Measurements from ENCODE around the gene RPSA.
"Not testable (repeated sequence)": the region's sequence is repeated elsewhere in the genome, so short reads cannot be mapped to it uniquely, and the experiment has no call there.

The RPSA gene

DNA sequence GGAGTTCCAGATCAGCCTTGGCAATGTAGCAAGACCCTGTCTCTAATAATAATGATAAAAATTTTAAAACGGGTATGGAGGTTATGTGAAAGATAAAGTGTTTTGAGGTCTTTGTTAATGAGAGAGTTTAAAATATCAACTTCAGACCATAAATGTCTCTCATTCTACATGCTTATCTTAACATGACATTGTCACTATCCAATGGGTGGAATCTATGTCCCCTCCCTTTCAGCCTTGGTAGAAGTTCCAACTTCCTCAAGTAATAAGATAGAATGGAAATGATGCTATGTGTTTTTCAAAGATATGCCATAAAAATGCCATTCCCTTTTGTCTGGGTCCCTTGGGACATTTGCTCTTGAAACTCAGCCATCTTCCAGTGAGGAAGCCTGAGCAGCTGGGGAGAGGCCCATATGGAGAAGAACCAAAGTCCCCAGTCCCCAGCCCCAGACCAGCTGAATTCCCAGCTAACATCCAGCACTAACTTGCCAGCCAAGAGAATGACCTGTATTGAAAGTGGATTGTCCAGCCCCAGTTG lies 17.0 kb downstream of the RPSA start:
- no peak for DNase-seq

DNA sequence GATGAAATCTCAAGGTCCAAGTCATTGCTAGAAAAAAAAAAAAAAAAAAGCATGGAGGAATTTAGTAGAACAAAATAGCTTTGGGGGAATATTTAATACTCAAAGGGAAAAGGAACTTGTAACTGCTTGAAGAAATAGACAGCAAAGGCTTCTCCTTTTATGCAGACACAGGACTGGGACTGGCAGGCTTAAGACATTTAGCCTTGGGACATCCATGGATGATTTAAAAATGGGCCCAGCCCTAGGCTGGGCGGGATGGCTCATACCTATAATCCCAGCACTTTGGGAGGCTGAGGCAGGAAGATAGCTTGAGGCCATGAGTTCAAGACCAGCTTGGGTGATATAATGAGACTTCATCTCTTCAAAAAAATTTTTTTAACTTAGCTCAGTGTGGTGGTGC lies 19.8 kb downstream of the RPSA start:
- no peak for DNase-seq

GRCh38 chr3:39427506-39427905 lies 21.0 kb downstream of the RPSA start:
- no peak for DNase-seq

DNA sequence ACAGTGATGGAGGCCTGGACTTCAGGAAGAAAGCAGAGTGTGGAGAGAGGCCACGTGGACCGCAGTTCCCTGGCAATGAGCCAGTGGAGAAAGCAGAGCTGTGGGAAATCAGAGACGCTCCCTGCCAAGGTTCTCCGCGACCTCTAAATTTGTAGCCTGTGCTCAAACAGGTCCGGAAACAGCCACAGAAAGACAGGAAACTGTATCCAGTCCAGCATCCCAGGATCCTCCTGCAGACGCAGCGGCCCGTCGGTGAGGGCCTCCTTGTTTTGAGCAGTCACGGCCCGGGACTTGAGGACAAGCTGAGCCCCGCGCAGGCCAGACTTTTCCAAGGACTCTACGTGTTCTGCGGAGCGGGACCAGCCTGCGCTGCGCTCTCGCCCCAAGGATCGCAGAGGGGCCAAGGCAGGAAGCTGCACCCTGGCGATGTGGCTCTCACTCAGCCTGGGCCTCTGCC lies 22.3 kb downstream of the RPSA start:
- DNase-seq = no peak

GRCh38 chr3:39429466-39429865 lies 22.9 kb downstream of the RPSA start:
- no peak for DNase-seq

DNA sequence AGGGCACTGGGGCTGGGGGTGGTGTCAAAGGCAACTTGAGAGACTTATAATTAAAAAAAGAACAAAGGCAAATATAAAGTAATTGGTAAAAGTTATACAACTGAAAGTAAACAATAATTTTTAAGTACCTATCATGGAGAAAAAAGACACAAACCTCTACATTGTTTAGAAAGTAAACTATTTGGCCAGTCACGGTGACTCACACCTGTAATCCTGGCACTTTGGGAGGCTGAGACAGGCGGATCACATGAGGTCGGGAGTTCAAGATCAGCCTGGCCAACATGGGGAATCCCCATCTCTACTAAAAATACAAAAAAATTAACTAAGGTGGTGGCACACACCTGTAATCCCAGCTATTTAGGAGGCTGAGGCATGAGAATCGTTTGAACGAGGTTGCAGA lies 25.8 kb downstream of the RPSA start:
- no peak for DNase-seq

- no peak for DNase-seq
Measured at GRCh38 chr3:39433642-39434041, 27.1 kb downstream of the RPSA start.

GRCh38 chr3:39434574-39434973 lies 28.1 kb downstream of the RPSA start:
- DNase-seq = no peak

GRCh38 chr3:39435006-39435748 lies 28.7 kb downstream of the RPSA start:
- DNase-seq = no peak

DNA sequence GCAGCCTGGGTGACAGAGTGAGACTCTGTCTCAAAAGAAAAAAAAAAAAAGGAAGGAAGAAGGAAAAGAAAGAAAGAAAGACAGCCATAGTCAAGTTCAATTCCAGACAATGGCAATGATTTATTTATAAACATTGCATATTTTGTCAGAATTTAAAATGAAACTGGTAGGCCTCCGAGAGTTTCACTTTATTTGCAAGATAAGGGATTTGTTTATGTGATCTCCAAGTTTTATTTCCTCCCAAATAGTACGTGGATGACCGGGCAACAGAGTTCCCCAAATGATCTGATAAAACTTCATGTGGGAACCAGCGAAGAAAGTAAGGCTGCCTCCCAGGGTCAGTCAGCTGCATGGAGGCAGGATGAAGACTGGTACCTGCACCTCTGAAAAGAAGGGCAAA lies 32.4 kb downstream of the RPSA start:
- DNase-seq = no peak

DNA sequence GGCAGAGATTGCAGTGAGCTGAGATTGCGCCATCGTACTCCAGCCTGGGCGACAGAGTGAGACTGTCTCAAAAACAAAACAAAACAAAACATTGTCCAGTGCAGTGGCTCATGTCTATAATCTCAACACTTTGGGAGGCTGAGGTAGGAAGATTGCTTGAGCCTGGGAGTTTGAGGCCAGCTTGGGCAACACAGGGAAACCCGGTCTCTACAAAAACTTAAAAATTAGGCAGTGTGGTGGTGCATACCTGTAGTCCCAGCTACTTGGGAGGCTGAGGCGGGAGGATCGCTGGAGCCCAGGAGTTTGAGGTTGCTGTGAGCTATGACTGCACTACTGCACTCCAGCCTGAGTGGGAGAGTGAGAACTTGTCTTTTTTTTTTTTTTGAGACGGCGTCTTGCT lies 33.8 kb downstream of the RPSA start:
- DNase-seq = no peak

- DNase-seq = no peak
Measured at GRCh38 chr3:39443530-39443929, 37.0 kb downstream of the RPSA start.

DNA sequence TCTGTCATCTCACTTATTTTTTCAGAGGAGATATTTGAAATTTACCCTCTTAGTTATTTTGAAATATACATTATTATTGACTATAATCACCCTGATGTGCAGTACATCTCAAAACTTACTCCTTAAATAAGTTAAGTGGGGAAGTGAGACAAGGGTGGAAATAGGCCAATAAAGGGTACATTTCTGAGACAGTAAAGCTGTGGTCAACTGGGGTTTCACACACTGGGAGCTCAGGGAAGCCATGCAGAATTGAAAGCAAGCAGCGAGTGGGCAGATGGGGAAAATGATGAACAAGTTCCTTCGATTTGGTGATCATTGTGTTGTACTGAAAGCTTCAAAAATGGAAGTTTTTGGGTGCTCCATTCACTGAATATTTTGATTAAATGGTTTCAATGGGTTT lies 39.4 kb downstream of the RPSA start:
- DNase-seq = no peak

DNA sequence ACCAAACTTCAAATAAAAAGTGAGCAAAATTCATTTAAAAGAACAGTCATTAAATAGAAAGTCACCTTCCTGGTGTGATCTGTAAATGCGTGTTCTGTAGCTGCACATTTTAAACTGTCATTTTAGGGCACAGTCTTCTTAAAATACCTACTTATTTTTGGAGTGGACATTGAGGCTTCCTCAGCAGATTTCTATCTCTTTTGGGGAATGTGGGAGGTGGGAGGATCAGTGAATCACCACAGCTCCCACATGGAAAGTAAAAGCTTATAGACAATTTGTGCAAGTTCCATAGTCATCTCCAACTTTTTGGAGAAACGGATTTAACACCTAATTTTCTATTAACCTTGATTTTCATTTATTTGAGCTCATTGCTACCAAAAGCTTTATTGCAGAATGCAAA lies 39.9 kb downstream of the RPSA start:
- no peak for DNase-seq

GRCh38 chr3:39447637-39448483 lies 41.3 kb downstream of the RPSA start:
- peak; percentile 32 for DNase-seq

- no peak for DNase-seq
Measured at GRCh38 chr3:39448506-39449233, 42.1 kb downstream of the RPSA start.

GRCh38 chr3:39449796-39450195 lies 43.3 kb downstream of the RPSA start:
- DNase-seq = no peak

GRCh38 chr3:39453134-39453533 lies 46.6 kb downstream of the RPSA start:
- DNase-seq = no peak

DNA sequence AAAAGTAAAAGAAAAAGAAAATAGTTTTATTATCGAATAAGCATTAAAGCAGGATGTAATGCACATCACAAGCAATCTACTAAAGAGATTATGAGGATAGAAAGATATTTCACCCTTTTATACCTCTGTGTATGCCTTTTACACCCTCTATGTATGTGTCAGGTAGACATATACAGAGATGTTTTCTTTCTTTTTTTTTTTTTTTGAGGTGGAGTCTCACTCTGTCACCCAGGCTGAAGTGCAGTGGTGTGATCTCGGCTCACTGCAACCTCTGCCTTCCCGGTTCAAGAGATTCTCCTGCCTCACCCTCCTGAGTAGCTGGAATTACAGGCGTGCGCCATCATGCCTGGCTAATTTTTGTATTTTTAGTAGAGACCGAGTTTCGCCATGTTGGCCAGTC lies 47.4 kb downstream of the RPSA start:
- DNase-seq = not testable (repeated sequence)

GRCh38 chr3:39454591-39455217 lies 48.2 kb downstream of the RPSA start:
- no peak for DNase-seq

DNA sequence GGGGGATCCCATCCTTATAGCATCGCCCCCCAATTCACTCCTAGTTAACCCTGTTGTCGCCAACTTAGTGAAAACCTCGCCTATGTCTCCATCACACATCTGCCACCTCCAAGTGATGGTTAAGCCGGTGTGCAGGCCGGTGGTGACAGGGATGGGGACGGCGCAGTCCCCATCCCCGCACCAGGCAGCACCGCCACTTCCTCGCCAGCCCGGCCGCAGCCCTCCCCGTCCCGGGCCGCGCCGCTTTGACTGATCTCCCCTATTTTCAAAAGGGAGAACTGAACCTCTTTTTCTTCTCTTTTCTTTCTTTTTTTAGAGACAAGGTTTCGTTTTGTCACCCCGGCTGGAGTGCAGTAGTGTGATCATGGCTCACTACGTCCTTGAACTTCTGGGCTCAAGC lies 49.6 kb downstream of the RPSA start:
- no peak for DNase-seq

DNA sequence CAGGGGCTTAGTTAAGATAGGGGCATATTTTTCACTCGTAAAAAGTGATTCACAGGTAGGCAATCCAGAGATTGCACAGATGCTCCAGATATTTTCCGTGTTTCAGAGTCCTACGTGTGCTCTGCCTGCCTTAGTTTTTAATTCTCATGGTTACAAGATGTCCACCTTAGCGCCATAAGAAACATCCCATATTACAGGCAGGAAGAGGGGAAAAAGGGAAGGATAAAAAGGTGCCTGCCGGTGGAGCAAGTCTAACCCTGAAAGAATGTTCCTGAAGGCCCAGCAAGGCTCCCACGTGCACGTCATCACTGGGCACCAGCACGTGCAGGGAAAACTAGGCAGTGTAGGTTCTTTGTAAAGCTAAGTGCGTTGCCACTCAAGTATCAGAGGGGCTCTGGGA lies 50.8 kb downstream of the RPSA start:
- no peak for DNase-seq

DNA sequence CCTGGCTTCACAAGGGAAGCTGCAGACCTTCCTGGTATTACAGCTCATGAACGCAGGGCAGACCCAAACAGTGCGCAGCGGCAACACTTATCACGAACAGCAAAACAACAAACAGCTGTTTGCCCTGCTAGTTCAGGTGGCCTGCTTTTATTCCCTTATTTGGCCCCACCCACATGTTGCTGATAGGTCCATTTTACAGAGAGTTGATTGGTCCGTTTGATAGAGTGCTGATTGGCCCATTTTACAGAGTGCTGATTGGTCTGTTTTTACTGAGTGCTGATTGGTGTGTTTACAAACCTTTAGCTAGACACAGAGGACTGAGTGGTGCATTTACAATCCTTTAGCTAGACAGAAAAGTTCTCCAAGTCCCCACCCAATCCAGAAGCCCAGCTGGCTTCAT lies 52.1 kb downstream of the RPSA start:
- not testable (repeated sequence) for DNase-seq
